CD4-positive, alpha-beta T cell treated with Interferon gamma for 1 hour (primary cell): ENCODE data around the gene TRIM74.
A peak's percentile ranks its signal among the peaks of the same experiment; 100 is the strongest.
"Not testable (repeated sequence)": the region's sequence is repeated elsewhere in the genome, so short reads cannot be mapped to it uniquely, and the experiment has no call there.

Experiments
- DNase-seq: peaks from one replicate; pipeline ENCODE4 v3.0.0-alpha.2; 2020

The TRIM74 gene

GRCh38 chr7:72968980-72969516, at the start of gene TRIM74:
Gene TRIM74, minus strand, starts transcription at chr7:72969466. Its CDS starts 3,309 bp downstream, at chr7:72966157.
- not testable (repeated sequence) for DNase-seq

GRCh38 chr7:73006491-73006890, 37.2 kb upstream of the TRIM74 start:
- DNase-seq, result not testable (repeated sequence)

- DNase-seq, result peak; percentile 89
These were observed 36.6 kb upstream of the TRIM74 start for GRCh38 chr7:73005693-73006447.

- peak; percentile 68 for DNase-seq
These were observed 36.1 kb upstream of the TRIM74 start for GRCh38 chr7:73005356-73005692.

GRCh38 chr7:72997887-72998468, 28.7 kb upstream of the TRIM74 start:
- not testable (repeated sequence) for DNase-seq

- DNase-seq, result not testable (repeated sequence)
These were observed 28.2 kb upstream of the TRIM74 start for GRCh38 chr7:72997447-72997846.

DNA sequence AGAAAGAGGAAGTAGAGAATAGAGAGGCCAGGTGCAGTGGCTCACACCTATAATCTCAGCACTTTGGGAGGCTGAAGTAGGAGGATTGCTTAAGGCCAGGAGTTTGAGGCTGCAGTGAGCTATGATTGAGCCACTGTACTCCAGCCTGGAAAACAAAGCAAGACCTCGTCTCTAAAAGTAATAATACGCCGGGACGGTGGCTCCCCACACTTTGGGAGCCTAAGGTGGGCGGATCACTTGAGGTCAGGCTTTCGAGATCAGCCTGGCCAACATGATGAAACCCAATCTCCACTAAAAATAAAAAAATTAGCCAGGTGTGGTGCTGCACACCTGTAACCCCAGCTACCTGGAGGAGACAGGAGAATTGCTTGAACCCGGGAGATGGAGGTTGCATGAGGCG, 26.2 kb upstream of the TRIM74 start:
- not testable (repeated sequence) for DNase-seq

GRCh38 chr7:72990146-72990913, 21.1 kb upstream of the TRIM74 start:
- not testable (repeated sequence) for DNase-seq

GRCh38 chr7:72982084-72982483, 12.8 kb upstream of the TRIM74 start:
- DNase-seq, result not testable (repeated sequence)

DNA sequence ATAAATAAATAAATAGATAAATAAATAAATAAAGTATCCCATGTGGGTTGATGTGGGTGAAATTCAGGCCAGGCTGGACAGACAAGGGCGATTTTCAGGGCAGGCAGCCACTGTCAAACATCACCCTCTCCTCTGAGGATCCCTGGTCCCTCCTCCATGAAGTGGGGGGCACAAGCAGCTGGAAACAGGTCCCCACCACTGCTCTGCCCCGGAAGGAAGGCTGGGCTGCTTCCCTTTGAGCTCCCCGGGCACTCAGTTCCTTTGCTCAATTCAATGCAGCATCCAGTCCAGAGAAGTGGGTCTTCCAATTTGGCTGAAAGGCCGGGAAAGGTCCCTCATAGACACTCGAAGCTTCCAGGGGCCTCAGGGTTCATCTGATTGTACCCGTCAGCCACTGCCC, 11.1 kb upstream of the TRIM74 start:
- not testable (repeated sequence) for DNase-seq

DNA sequence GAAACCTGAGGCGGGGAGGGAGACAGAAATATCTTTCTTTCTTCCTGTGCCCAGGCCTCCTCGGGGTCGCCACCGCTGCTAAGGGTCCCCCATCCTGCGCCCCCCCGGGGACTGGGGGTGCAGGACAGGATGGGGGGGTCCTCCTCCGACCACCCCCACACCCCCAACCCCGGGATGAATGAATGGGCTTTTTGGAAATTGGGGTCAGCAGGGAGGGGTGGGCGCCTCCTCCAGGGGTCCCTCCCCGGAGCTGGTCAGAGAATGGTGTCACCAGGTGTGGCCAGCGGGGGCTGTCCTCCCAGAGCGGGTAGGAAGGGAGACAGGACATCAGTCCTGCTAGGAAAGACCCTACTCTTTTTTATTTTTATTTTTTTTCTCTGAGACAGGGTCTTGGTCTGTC, 7.2 kb upstream of the TRIM74 start:
- DNase-seq, result not testable (repeated sequence)

- DNase-seq, result not testable (repeated sequence)
These were observed 6.5 kb upstream of the TRIM74 start for GRCh38 chr7:72975656-72976286.

DNA sequence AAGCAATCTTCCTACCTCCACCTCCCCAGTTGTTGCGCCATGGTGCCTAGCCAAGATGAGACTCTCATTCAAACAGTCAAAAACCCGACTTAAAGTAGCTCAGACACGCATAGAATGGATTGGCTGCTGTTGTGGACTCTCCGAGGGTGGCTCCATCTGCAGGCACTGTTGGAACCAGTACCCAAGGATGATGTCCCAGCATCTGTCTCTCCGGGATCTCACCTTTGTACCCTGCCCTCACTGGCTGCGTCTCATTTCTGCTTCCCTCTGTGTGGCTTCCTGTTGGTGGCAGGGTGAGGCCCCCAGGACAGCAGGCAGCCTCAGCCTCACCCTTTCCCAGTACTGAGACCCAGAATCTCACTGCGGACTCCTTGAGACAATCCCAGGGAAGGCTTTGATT, 5.5 kb upstream of the TRIM74 start:
- not testable (repeated sequence) for DNase-seq

GRCh38 chr7:72971505-72971904, 2.2 kb upstream of the TRIM74 start:
- not testable (repeated sequence) for DNase-seq

GRCh38 chr7:72969688-72970087, 422 bp upstream of the TRIM74 start:
- DNase-seq, result not testable (repeated sequence)

GRCh38 chr7:72966892-72967291, 2.4 kb downstream of the TRIM74 start:
- DNase-seq, result not testable (repeated sequence)

DNA sequence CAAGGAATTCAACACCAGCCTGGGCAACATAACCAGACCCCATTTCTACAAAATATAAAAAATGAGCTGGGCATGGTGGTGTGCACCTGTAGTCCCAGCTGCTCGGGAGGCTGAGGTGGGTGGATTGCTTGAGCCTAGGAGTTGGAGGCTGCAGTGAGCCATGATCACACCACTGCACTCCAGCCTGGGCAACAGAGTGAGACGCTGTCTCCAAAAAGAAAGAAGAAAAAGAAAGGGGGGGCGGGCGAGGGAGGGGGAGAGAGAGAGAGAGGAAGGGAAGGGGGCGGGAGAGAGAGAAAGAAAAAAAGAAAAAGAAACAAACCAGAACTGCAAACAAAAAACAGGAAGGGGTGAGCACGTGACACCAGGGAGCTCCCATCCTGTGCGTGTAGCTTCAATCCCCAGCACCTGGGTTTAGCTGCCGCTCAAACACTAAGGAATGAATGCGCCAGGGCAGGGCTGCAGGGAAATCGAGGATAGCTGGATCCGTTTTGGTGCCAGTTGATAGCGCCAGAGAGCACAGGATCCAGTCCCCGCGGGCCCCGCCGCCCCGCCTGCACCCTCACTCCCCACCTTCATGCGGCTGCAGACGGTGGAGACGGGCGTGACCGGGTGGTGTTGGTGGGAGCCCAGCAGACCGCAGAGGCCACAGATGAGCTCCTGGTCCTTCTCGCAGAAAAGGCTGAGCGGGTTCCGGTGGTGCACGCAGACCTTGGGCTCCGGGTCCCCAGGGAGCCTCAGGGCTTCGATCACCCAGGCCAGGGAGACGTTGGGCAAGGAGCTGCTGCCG, 3.9 kb downstream of the TRIM74 start:
- not testable (repeated sequence) for DNase-seq

GRCh38 chr7:72963056-72963455, 6.2 kb downstream of the TRIM74 start:
- not testable (repeated sequence) for DNase-seq

DNA sequence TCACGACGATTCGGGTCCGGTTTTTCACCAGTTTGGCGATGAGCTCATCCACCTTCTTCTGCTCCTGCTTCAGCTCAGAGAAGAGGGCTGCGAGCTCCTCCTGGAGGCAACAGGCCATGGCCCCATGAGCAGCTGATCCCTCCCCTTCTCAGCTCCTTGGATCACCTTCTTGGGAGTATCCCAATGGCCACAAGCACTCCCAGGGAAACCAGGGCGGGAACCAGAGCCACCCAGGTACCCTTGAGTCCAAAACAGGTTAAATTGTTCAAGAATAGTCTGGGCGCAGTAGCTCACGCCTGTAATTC, 8.0 kb downstream of the TRIM74 start:
- DNase-seq, result not testable (repeated sequence)

DNA sequence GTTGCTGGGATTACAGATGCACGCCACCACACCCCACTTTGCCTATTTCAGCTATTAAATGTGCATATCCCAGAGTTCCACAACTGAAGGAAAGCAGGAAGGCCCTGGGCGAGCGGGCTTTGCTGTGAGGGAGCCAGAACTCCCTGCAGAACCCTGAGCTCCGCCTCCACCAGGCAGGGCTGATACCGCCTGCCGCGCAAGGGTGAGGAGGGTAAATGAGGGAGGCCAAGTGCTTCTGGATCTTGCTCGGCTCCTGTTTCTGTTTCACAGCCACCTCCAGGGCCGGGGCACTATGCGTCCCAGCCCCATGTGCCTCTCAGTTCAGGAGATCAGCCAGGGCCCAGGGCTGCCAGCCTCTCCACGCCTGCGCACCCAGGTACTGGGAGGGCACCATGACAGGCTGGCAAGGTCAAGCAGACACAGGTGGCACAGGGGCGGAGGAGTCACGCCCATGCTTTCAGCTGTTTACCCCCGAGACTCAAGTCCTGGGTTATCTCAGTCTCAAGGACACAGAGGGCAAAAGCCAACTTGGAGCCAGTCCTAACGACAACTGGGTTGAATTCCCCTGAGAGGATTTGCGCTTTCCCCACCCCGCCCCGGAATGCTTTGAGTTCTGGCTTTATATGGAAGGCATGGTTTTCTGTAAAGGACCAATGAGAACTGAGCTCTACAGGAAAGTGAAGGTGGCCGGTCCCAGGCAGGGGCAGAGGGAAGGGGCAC, 8.5 kb downstream of the TRIM74 start:
- DNase-seq, result not testable (repeated sequence)

DNA sequence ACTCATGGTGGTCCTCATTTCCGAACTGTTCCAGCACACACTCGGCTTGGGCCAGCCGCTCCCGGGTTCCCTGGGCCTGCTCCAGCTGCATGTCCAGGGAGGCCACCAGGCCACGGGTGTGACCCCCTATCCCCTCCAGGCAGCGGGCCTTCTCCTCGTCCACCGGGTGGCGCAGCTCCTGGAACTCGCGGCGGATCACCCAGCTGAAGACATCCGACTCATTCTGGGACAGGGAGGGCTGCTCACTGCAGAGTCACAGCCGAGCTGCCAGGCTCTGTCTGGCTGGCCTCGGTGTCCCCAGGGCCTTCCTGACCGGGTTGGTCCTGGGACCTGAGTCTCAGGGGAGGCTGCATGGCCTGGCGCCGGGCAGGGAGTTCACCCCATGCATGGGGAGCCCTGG, 9.2 kb downstream of the TRIM74 start:
- not testable (repeated sequence) for DNase-seq
